OCI-LY7 (cell line): ENCODE measurements around the gene CASK. TPM values are rescaled to one million over a fixed set of nuclear protein-coding genes. Genes with fewer than 3 reads are reported as not detected.
A peak's percentile ranks its signal among the peaks of the same experiment; 100 is the strongest.

Experiments used
- BruUV-seq: library from RNA; stranded (reverse); fragments of 400-500 nt; replicated peaks from 2 replicates; lab custom pipeline; 2021; lab: Mats Ljungman, UMichigan
- CTCF ChIA-PET: fragments of 300-600 bp; sonication (Branson Sonifier 250); formaldehyde crosslinking; loops from one replicate; lab custom pipeline; 2022; ENCODE audit warnings: antibody characterized with exemption; ENCODE audit not compliant: unreplicated experiment; lab: Charles Lee
- POLR2A ChIA-PET: fragments of 300-600 bp; sonication (Branson Sonifier 250); formaldehyde crosslinking; loops from one replicate; lab custom pipeline; 2022; ENCODE audit warnings: antibody characterized with exemption; lab: Charles Lee
- DNase-seq: peaks from one replicate; pipeline ENCODE4 v3.0.0-alpha.2; 2015; ENCODE audit warnings: low spot score
- H2AFZ ChIP-seq: fragments of 200-600 bp; sonication (generic), shearing (Covaris generic); 2 replicates; pipeline ENCODE4 v1.6.1; 2014; ENCODE audit warnings: mild to moderate bottlenecking, antibody characterized with exemption, low read length, moderate library complexity
- H3K27ac ChIP-seq: fragments of 200-600 bp; sonication (generic); 2 replicates; pipeline ENCODE4 v1.5.1; 2014; ENCODE audit warnings: mixed run types, low read depth, mild to moderate bottlenecking, moderate library complexity, low read length, inconsistent platforms; ENCODE audit not compliant: poor library complexity, severe bottlenecking
- H3K36me3 ChIP-seq: fragments of 200-600 bp; sonication (generic); 2 replicates; pipeline ENCODE4 v1.6.1; 2014; ENCODE audit warnings: mild to moderate bottlenecking, antibody characterized with exemption, low read length, moderate library complexity, mixed read lengths; ENCODE audit not compliant: insufficient read depth
- H3K4me1 ChIP-seq: fragments of 200-600 bp; sonication (generic); 2 replicates; pipeline ENCODE4 v1.5.1; 2014; ENCODE audit warnings: mild to moderate bottlenecking, low read length; ENCODE audit not compliant: insufficient read depth, poor library complexity, severe bottlenecking
- H3K4me2 ChIP-seq: fragments of 200-600 bp; sonication (generic); 2 replicates; pipeline ENCODE4 v1.6.1; 2014; ENCODE audit warnings: mild to moderate bottlenecking, low read length
- H3K4me3 ChIP-seq: fragments of 200-600 bp; sonication (generic); 2 replicates; pipeline ENCODE4 v1.5.1; 2014; ENCODE audit warnings: mild to moderate bottlenecking, low read depth, low read length; ENCODE audit not compliant: poor library complexity, severe bottlenecking
- H3K79me2 ChIP-seq: fragments of 200-600 bp; sonication (generic); 2 replicates; pipeline ENCODE4 v1.6.1; 2016; ENCODE audit warnings: low read depth, mild to moderate bottlenecking, low read length, moderate library complexity, mixed read lengths; ENCODE audit not compliant: insufficient read depth
- H3K9me2 ChIP-seq: fragments of 200-600 bp; sonication (generic); 2 replicates; pipeline ENCODE4 v1.6.1; 2016; ENCODE audit warnings: mild to moderate bottlenecking, low read length, mixed read lengths; ENCODE audit not compliant: insufficient read depth
- H3K9me3 ChIP-seq: fragments of 200-600 bp; sonication (generic); 2 replicates; pipeline ENCODE4 v1.6.1; 2014; ENCODE audit warnings: mild to moderate bottlenecking, mixed run types, low read length, mixed read lengths
- H4K20me1 ChIP-seq: fragments of 200-600 bp; sonication (generic); 2 replicates; pipeline ENCODE4 v1.6.1; 2014; ENCODE audit warnings: mild to moderate bottlenecking, antibody characterized with exemption, low read length, moderate library complexity, mixed read lengths; ENCODE audit not compliant: insufficient read depth
- CTCF ChIP-seq: fragments of 200-600 bp; sonication (generic); conservative IDR thresholded peaks from 2 replicates; pipeline ENCODE4 v1.5.1; 2014; ENCODE audit warnings: mild to moderate bottlenecking, antibody characterized with exemption, low read length, moderate library complexity, mixed read lengths
- EZH2phosphoT487 ChIP-seq: fragments of 200-600 bp; sonication (generic); IDR thresholded peaks from 2 replicates; pipeline ENCODE4 v1.6.1; 2018; ENCODE audit warnings: low read depth, borderline replicate concordance, mild to moderate bottlenecking, mixed run types, antibody characterized with exemption, low read length, moderate library complexity, mixed read lengths
- intact Hi-C: fragments of 100-400 bp; cut with micrococcal nuclease; formaldehyde crosslinking; loops from one replicate; pipeline ENCODE4 v1.10.0; 2022; ENCODE audit not compliant: unreplicated experiment
- total RNA-seq, 2 experiments: library from RNA; depleted of rRNA in 1 of 2; stranded (reverse); fragments of >200 nt in 1 of 2; shearing (Covaris generic) in 1 of 2; gene quantifications; 2 replicates each; pipeline ENCODE4 v1.2.3, GENCODE V29; 2014 to 2022

CASK gene
- total RNA-seq, 2 experiments from 2014 or later = 18.6 to 29.4 TPM

GRCh38 chrX:41923978-41924683 is 777 bp upstream of the CASK start:
- ChIA-PET CTCF (no interaction called here), POLR2A (no interaction called here)
- intact Hi-C loops = loop anchor here (5.0 kb wide), 2 partner anchors 127 to 1018 kb away; no protein-coding TSS in a partner anchor
- Histone ChIP-seq H3K9me3 (no peaks in the 10 kb centered on the region), H3K36me3 (no peaks in the 10 kb centered on the region), H3K79me2 (peaks cover 36% of the 10 kb centered on the region), H4K20me1 (no peaks in the 10 kb centered on the region), H3K4me3 (peak overlapping the region; percentile 84), H3K27ac (peak overlapping the region; percentile 57), H3K4me2 (peak overlapping the region; percentile 84), H3K4me1 (peaks cover 19% of the 10 kb centered on the region), H2AFZ (peak overlapping the region; percentile 90), H3K9me2 (no peaks in the 10 kb centered on the region)
- peak; percentile 61 for DNase-seq
- no TSS peak for BruUV-seq
- TF ChIP-seq EZH2phosphoT487 (no peak), CTCF (no peak)

DNA sequence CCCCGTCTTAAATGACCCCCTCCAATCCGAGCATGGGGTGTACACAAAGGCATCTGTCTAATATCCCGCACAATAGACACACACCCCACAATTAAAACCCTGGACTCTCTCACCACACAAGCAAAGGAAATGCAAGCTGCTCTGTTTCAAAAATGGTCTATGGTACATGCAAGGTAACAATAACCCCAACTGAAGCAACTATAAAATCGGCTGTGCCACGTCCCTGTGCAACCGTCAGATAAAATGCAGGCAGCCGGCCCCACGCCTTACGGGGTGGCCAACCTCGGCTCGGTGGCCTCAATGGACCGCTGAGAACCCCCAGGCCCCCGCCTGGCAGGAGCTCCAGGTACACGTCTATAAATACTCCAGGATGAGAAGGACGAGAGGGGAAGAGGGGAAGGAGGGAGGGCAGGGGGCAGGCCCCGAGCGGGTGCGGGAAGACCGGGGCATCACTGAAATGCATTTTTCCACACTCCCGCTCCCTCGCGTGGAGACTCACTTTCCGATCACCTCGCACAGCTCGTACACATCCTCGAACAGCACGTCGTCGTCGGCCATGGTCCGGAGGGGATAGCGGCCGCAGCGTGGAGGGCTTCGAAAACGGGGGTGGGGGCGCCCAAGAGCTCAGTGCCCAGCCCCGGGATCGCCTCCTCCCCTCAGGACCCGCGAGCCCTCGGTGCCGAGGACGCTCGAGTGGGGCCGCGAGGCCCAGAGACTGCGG is 763 bp downstream of the CASK start:
- peak overlapping the region; percentile 71 for H3K4me2 ChIP-seq
- CTCF ChIA-PET = interaction anchor here (0.7 kb wide), 1 partner anchor 364 kb away, joined by 13 read pairs; no protein-coding TSS in a partner anchor
- H3K4me1 ChIP-seq = peaks cover 19% of the 10 kb centered on the region
- POLR2A ChIA-PET = no interaction called here
- peak overlapping the region; percentile 84 for H3K4me3 ChIP-seq
- H3K36me3 ChIP-seq = no peaks in the 10 kb centered on the region
- BruUV-seq = no TSS peak
- intact Hi-C loops = loop anchor here (5.0 kb wide), 2 partner anchors 125 to 1020 kb away; no protein-coding TSS in a partner anchor
- no peaks in the 10 kb centered on the region for H4K20me1 ChIP-seq
- H3K9me3 ChIP-seq = no peaks in the 10 kb centered on the region
- H3K9me2 ChIP-seq = no peaks in the 10 kb centered on the region
- DNase-seq = peak; percentile 47
- TF ChIP-seq CTCF = 0 out of 2 replicates have a peak, but pooled peaks have one; percentile 26
- no peak for TF ChIP-seq EZH2phosphoT487
- H3K79me2 ChIP-seq = peaks cover 52% of the 10 kb centered on the region
- H2AFZ ChIP-seq = peak overlapping the region; percentile 39; the same call in 1 of the 2 replicates
- H3K27ac ChIP-seq = peak overlapping the region; percentile 44
